Transverse colon (tissue), 3 donors: ENCODE results near the gene HADHB.

Experiments used
- EP300 ChIP-seq: sonication (generic); formaldehyde crosslinking; IDR thresholded peaks from one replicate; pipeline ENCODE4 v1.6.1; 2017; ENCODE audit warnings: antibody characterized with exemption, low read depth
- POLR2A ChIP-seq: fragments of 450-650 bp; IDR thresholded peaks from one replicate; pipeline ENCODE4 v1.6.1; 2016; ENCODE audit warnings: antibody characterized with exemption, mild to moderate bottlenecking, moderate library complexity
- TF ChIP-seq, protein P1 (sequence below), 5 experiments: fragments of 200-600 bp in 3 of 5; fragments of 450-650 bp in 2 of 5; sonication (generic) in 3 of 5; IDR thresholded peaks; 1 replicate in 2 of 5; 2 replicates in 3 of 5; pipeline ENCODE4 v1.5.1; 2016 to 2017; ENCODE audit warnings: antibody characterized with exemption in 5 of 5, inconsistent platforms in 3 of 5, mild to moderate bottlenecking in 2 of 5, moderate library complexity in 1 of 5

DNA sequence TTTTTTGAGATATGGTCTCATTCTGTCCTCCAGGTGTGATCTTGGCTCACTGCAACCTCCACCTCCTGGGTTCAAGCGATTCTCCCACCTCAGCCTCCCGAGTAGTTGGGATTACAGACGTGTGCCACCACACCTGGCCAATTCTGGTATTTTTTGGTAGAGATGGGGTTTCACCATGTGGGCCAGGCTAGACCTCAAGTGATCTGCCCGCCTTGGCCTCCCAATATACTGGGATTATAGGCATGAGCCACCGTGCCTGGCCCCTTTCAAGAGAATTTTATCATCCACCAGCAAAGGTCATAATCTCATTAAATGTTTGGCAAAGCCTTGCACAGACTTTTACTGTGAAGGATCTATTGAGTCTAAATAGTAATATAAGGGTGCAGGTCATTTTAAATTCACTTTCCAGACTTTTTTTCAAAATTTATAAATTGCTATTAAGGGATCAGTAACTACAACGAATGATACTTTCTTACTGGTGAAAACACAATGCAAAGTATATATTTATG lies 2.8 kb upstream of the HADHB start:
- TF ChIP-seq POLR2A (no peak), EP300 (no peak)
- TF ChIP-seq, protein P1, sequence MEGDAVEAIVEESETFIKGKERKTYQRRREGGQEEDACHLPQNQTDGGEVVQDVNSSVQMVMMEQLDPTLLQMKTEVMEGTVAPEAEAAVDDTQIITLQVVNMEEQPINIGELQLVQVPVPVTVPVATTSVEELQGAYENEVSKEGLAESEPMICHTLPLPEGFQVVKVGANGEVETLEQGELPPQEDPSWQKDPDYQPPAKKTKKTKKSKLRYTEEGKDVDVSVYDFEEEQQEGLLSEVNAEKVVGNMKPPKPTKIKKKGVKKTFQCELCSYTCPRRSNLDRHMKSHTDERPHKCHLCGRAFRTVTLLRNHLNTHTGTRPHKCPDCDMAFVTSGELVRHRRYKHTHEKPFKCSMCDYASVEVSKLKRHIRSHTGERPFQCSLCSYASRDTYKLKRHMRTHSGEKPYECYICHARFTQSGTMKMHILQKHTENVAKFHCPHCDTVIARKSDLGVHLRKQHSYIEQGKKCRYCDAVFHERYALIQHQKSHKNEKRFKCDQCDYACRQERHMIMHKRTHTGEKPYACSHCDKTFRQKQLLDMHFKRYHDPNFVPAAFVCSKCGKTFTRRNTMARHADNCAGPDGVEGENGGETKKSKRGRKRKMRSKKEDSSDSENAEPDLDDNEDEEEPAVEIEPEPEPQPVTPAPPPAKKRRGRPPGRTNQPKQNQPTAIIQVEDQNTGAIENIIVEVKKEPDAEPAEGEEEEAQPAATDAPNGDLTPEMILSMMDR (IDR thresholded peaks at IDR 0.05): no peak
